Activated CD8-positive, alpha-beta T cell treated with anti-CD3 and anti-CD28 coated beads for 36 hours (primary cell): ENCODE measurements around the gene TTC9B. TPM values are rescaled to one million over a fixed set of nuclear protein-coding genes. Genes with fewer than 3 reads are reported as not detected.

ENCODE experiments used
- ATAC-seq: fragments of 200-7000 bp; cut with Tn5 transposase; one replicate; pipeline ENCODE4 v1.10.0; 2021; ENCODE audit warnings: mild to moderate bottlenecking, moderate library complexity
- CTCF ChIA-PET: fragments of 350-600 bp; sonication (Branson Sonifier 250); formaldehyde crosslinking; loops from one replicate; lab custom pipeline; 2021; ENCODE audit warnings: antibody characterized with exemption; lab: Charles Lee
- POLR2A ChIA-PET: fragments of 350-600 bp; sonication (Branson Sonifier 250); formaldehyde crosslinking; loops from one replicate; lab custom pipeline; 2021; ENCODE audit warnings: antibody characterized with exemption; lab: Charles Lee
- DNase-seq: peaks from one replicate; pipeline ENCODE4 v3.0.0-alpha.2; 2020
- H3K27ac Mint-ChIP-seq: one replicate; pipeline ENCODE4 v1.8.0; 2021; ENCODE audit warnings: mild to moderate bottlenecking, mixed read lengths
- H3K27me3 Mint-ChIP-seq: one replicate; pipeline ENCODE4 v1.8.0; 2021; ENCODE audit warnings: mixed read lengths
- H3K36me3 Mint-ChIP-seq: one replicate; pipeline ENCODE4 v1.8.0; 2021; ENCODE audit warnings: low read depth, mixed read lengths
- H3K4me1 Mint-ChIP-seq: one replicate; pipeline ENCODE4 v1.8.0; 2021; ENCODE audit warnings: low read depth, mixed read lengths
- H3K4me3 Mint-ChIP-seq: one replicate; pipeline ENCODE4 v1.8.0; 2021; ENCODE audit warnings: mild to moderate bottlenecking, moderate library complexity, mixed read lengths
- H3K9me3 Mint-ChIP-seq: one replicate; pipeline ENCODE4 v1.8.0; 2021; ENCODE audit warnings: mixed read lengths
- intact Hi-C: fragments of 100-400 bp; cut with micrococcal nuclease; formaldehyde crosslinking; loops from one replicate; pipeline ENCODE4 v1.10.0; 2022
- total RNA-seq, 2 experiments: library from RNA; stranded (reverse); gene quantifications; one replicate each; pipeline ENCODE4 v1.2.3, GENCODE V29; 2021
- TF ChIP-seq, protein P1 (sequence below): fragments of 200-600 bp; IDR thresholded peaks from one replicate; pipeline ENCODE4 v1.8.0; 2022; ENCODE audit warnings: antibody characterized with exemption, mild to moderate bottlenecking

Gene TTC9B
- total RNA-seq, 2 experiments from 2014 or later = not detected

DNA sequence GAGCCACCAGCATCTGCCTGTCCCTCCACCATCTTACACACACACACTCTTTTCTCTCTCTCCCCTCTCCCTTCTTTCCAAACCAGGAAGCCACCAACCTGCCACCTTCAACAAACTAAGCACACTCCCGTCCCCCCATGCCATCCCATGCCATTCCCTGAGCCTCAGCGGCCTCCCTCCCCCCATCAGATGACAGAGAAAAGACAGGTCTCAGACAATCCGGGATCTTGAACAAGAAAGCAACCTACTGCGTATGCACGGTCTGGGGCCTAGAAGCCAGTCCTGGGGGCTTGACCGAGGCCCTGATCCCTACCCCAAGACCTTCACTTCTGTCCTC, 47.5 kb upstream of the TTC9B start:
- H3K27me3 Mint-ChIP-seq = no peaks in the 10 kb centered on the region
- H3K4me3 Mint-ChIP-seq = no peak overlapping the region
- H3K36me3 Mint-ChIP-seq = peaks cover 32% of the 10 kb centered on the region
- no peaks in the 10 kb centered on the region for H3K9me3 Mint-ChIP-seq
- peaks cover 29% of the 10 kb centered on the region for H3K4me1 Mint-ChIP-seq
- TF ChIP-seq, protein P1, sequence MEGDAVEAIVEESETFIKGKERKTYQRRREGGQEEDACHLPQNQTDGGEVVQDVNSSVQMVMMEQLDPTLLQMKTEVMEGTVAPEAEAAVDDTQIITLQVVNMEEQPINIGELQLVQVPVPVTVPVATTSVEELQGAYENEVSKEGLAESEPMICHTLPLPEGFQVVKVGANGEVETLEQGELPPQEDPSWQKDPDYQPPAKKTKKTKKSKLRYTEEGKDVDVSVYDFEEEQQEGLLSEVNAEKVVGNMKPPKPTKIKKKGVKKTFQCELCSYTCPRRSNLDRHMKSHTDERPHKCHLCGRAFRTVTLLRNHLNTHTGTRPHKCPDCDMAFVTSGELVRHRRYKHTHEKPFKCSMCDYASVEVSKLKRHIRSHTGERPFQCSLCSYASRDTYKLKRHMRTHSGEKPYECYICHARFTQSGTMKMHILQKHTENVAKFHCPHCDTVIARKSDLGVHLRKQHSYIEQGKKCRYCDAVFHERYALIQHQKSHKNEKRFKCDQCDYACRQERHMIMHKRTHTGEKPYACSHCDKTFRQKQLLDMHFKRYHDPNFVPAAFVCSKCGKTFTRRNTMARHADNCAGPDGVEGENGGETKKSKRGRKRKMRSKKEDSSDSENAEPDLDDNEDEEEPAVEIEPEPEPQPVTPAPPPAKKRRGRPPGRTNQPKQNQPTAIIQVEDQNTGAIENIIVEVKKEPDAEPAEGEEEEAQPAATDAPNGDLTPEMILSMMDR = no peak
- intact Hi-C loops = no loop called here
- ChIA-PET POLR2A (no interaction called here), CTCF (no interaction called here)
- DNase-seq = no peak
- no peak for ATAC-seq
- H3K27ac Mint-ChIP-seq = no peak overlapping the region

DNA sequence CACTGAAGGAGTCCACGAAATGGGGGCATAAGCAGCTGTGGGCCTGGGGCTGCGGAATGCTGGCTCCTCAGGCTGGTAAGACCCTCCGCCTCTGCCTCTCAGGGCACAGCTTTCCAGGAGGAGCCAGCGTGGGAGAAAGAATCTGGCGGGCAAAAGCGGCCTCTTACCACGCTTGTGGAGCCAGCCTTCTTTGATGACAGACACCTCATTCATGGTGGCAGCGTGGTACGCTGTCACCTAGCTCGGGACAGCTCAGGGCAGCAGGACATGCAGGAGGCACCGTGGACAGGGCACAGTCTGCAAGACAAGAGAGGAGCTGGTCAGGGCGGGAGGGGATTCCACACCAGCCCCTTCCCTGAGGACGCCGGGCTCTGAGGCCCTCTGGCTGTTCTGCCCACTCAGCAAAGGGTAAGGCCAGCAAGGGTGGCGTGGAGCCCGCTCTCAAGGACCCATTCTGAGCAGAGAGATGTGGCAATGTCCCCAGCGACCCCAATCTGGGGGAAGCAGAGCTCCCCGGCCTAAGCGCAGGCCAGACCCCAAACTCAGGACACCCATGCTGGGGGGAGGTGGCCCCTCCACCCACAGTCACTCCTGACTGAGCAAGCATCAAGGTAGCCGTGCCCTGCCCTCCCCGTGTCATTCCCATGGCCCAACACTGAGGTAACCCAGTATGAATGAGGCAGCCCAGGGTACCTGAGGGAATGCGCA, 47.0 kb upstream of the TTC9B start:
- Mint-ChIP-seq H3K27ac (no peak overlapping the region), H3K9me3 (no peaks in the 10 kb centered on the region), H3K4me3 (no peak overlapping the region), H3K36me3 (peaks cover 32% of the 10 kb centered on the region), H3K4me1 (peaks cover 27% of the 10 kb centered on the region), H3K27me3 (no peaks in the 10 kb centered on the region)
- TF ChIP-seq, protein P1 = no peak
- DNase-seq (no peak), ATAC-seq (no peak)
- intact Hi-C loops = no loop called here
- POLR2A ChIA-PET = interaction anchor here (1.2 kb wide), 1 partner anchor 10 kb away, joined by 3 read pairs; no protein-coding TSS in a partner anchor
- CTCF ChIA-PET = no interaction called here

DNA sequence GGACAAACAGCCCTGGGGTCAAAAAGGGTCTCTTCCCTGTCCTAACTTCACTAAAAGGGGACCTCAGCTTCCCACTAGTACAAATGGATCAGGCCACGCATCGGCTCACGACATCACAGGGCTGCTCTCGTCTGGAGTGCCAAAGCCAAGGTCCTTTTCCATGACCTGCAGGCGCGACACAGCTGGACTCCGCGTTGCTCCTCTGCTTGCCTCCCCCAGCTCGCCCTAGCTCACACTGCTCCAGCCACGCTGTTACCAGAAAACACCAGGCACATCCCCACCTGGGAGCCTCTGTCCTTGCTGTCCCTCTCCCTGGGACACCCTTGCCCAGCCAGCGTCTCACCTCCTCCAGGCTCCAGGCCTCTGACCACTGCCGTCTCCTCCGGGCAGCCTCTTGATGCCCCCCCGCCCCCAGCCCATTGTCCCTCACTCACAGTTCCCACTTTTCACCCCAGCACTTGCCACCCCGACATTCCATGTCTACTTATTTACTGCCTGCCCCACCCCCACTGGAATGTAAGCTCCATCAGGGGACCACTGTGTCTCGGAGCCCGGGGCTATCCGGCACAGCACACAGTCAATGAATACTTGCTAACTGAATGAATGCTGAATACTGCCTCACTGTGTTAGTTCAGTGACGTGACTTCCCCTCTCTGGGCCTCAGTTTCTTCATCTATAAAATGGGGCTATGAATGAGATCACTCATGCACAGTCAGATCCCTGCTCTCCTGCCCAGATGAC, 46.3 kb upstream of the TTC9B start:
- ATAC-seq (no peak), DNase-seq (no peak)
- H3K27me3 Mint-ChIP-seq = no peaks in the 10 kb centered on the region
- H3K9me3 Mint-ChIP-seq = no peaks in the 10 kb centered on the region
- intact Hi-C loops = no loop called here
- H3K27ac Mint-ChIP-seq = no peak overlapping the region
- ChIA-PET CTCF (no interaction called here), POLR2A (interaction anchor here (0.9 to 1.2 kb wide), 3 partner anchors 10 to 21 kb away, joined by 3 read pairs; no protein-coding TSS in a partner anchor)
- peaks cover 34% of the 10 kb centered on the region for H3K36me3 Mint-ChIP-seq
- H3K4me1 Mint-ChIP-seq = peaks cover 24% of the 10 kb centered on the region
- TF ChIP-seq, protein P1 = no peak
- H3K4me3 Mint-ChIP-seq = no peak overlapping the region

DNA sequence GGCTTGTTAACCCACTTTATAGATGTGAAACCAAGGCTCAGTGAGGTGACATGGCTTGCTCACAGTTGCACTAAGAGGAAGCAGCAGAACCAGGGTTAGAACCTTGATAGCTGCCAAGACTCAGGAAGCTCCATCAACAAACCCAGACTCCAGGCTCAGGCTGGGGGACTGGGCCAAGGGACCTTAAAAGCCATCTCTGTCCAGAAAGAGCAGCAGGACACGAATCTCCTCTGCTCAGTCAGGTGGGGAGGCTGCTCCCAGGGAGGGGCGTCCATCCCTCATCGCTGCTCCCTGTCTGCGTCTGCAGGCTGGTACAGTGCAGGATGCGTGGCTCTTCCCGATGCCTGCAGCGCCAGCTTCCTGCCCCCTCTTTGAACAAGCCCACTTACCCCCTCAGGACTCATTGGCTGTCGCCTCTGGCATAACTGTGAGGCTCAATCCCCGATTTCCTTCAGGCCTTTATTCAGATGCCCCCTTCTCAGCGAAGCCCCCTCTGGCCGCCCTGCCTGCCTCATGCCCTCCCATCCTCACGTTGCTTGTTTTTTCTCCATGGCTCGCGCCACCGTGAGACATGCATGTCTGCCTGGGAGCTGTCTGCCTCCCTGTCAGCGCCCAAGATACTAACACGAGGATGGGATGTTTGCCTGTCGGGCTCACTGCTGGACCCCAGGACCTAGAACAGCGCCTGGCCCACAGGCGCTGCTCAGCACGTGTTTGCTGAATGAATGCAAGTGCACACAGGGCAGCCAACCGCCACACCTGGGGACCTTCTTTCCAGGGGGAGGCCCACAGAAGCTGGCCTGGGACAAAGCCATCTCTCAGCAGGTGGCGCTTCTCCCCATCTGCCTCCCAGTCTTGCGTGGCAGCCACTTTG, 45.5 kb upstream of the TTC9B start:
- Mint-ChIP-seq H3K27ac (no peak overlapping the region), H3K9me3 (no peaks in the 10 kb centered on the region), H3K4me1 (peaks cover 23% of the 10 kb centered on the region), H3K36me3 (peaks cover 33% of the 10 kb centered on the region), H3K27me3 (no peaks in the 10 kb centered on the region), H3K4me3 (no peak overlapping the region)
- DNase-seq = no peak
- ChIA-PET CTCF (no interaction called here), POLR2A (interaction anchor here (0.5 to 1.2 kb wide), 4 partner anchors 11 to 1901 kb away, joined by 3 read pairs; no protein-coding TSS in a partner anchor)
- no peak for ATAC-seq
- intact Hi-C loops = no loop called here
- TF ChIP-seq, protein P1 = no peak
